ENCODE data around the gene ANKRD55.
"Not testable (repeated sequence)": the region's sequence is repeated elsewhere in the genome, so short reads cannot be mapped to it uniquely, and the experiment has no call there.

Gene ANKRD55

GRCh38 chr5:56207537-56207936 is 25.6 kb downstream of the ANKRD55 start:
- no peak for DNase-seq (ENCODE audit: low read depth in 2 of 2)

GRCh38 chr5:56206126-56206910 is 26.8 kb downstream of the ANKRD55 start:
- DNase-seq (ENCODE audit: low read depth in 2 of 2), result no peak

GRCh38 chr5:56203936-56204335 is 29.2 kb downstream of the ANKRD55 start:
- not testable (repeated sequence) for DNase-seq (ENCODE audit: low read depth in 2 of 2)

GRCh38 chr5:56202483-56202882 is 30.6 kb downstream of the ANKRD55 start:
- no peak for DNase-seq (ENCODE audit: low read depth in 2 of 2)

- DNase-seq (ENCODE audit: low read depth in 2 of 2), result not testable (repeated sequence)
Measured at GRCh38 chr5:56201762-56202261, 31.3 kb downstream of the ANKRD55 start.

- DNase-seq (ENCODE audit: low read depth in 2 of 2), result peak; percentile 11 to 28
Measured at GRCh38 chr5:56200971-56201666, 32.0 kb downstream of the ANKRD55 start.

GRCh38 chr5:56195016-56195415 is 38.1 kb downstream of the ANKRD55 start:
- no peak for DNase-seq (ENCODE audit: low read depth in 2 of 2)

GRCh38 chr5:56192246-56192645 is 40.9 kb downstream of the ANKRD55 start:
- no peak for DNase-seq (ENCODE audit: low read depth in 2 of 2)

- DNase-seq (ENCODE audit: low read depth in 2 of 2), result no peak
Measured at GRCh38 chr5:56191656-56192055, 41.5 kb downstream of the ANKRD55 start.

- no peak for DNase-seq (ENCODE audit: low read depth in 2 of 2)
Measured at GRCh38 chr5:56190497-56190896, 42.6 kb downstream of the ANKRD55 start.

- no peak for DNase-seq (ENCODE audit: low read depth in 2 of 2)
Measured at GRCh38 chr5:56185768-56186311, 47.3 kb downstream of the ANKRD55 start.

- no peak for DNase-seq (ENCODE audit: low read depth in 2 of 2)
Measured at GRCh38 chr5:56183506-56183905, 49.6 kb downstream of the ANKRD55 start.

GRCh38 chr5:56179442-56179841 is 53.7 kb downstream of the ANKRD55 start:
- no peak for DNase-seq (ENCODE audit: low read depth in 2 of 2)

GRCh38 chr5:56178823-56179222 is 54.3 kb downstream of the ANKRD55 start:
- no peak for DNase-seq (ENCODE audit: low read depth in 2 of 2)

- no peak for DNase-seq (ENCODE audit: low read depth in 2 of 2)
Measured at GRCh38 chr5:56176871-56177533, 56.1 kb downstream of the ANKRD55 start.

GRCh38 chr5:56176155-56176798 is 56.9 kb downstream of the ANKRD55 start:
- DNase-seq (ENCODE audit: low read depth in 2 of 2), result no peak

- no peak for DNase-seq (ENCODE audit: low read depth in 2 of 2)
Measured at GRCh38 chr5:56175488-56175887, 57.6 kb downstream of the ANKRD55 start.

GRCh38 chr5:56175021-56175420 is 58.1 kb downstream of the ANKRD55 start:
- no peak for DNase-seq (ENCODE audit: low read depth in 2 of 2)

GRCh38 chr5:56172241-56172640 is 60.9 kb downstream of the ANKRD55 start:
- no peak for DNase-seq (ENCODE audit: low read depth in 2 of 2)

- DNase-seq (ENCODE audit: low read depth in 2 of 2), result no peak
Measured at GRCh38 chr5:56170557-56170956, 62.6 kb downstream of the ANKRD55 start.

GRCh38 chr5:56169949-56170348 is 63.2 kb downstream of the ANKRD55 start:
- DNase-seq (ENCODE audit: low read depth in 2 of 2), result no peak

- DNase-seq (ENCODE audit: low read depth in 2 of 2), result no peak
Measured at GRCh38 chr5:56169281-56169680, 63.8 kb downstream of the ANKRD55 start.
